AG08396 (cell line): Measurements from ENCODE around the gene MACROD2.
"Not testable (repeated sequence)": the region's sequence is repeated elsewhere in the genome, so short reads cannot be mapped to it uniquely, and the experiment has no call there.

Source experiments
- DNase-seq: peaks from one replicate; pipeline ENCODE4 v3.0.0; 2012; ENCODE audit warnings: low spot score, mixed read lengths

The MACROD2 gene

DNA sequence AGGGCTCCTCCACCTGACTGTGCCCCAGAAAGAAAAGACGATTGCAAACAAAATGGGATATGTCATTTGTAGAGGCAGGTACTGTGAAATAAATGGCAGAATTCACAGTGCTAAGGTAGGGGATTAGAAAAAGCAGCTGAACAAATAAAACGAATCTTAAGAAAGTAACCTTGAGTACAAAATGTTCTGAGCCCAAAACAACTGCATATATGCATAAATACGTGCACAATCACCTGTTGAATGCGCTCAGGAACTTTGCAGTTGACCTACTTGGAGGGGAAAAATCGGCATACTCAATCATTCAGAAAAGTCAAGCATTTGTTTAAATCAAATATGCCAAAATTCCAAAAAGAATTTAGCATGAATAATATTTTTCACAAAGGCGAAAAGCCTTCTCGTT is 1114.2 kb downstream of the MACROD2 start:
- DNase-seq, result no peak

DNA sequence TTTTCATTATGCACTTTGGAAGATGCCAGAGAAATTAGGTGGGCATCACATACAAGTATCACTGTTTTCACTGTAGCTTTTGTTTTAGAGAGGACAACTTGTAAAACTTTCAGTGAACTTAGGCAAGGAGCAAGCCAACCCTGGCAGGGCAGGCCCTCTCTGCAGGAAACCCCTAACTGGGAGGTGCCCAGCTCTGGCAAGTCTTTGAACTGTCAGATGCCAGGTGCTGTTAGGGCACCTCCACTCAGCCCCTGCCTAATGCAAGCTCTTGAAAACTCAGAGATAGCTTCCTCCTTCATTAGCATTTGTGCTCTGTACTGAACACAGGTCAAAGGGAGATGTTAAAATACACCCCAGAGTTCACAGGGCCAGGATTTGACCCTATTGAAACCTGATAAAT is 1116.3 kb downstream of the MACROD2 start:
- no peak for DNase-seq

DNA sequence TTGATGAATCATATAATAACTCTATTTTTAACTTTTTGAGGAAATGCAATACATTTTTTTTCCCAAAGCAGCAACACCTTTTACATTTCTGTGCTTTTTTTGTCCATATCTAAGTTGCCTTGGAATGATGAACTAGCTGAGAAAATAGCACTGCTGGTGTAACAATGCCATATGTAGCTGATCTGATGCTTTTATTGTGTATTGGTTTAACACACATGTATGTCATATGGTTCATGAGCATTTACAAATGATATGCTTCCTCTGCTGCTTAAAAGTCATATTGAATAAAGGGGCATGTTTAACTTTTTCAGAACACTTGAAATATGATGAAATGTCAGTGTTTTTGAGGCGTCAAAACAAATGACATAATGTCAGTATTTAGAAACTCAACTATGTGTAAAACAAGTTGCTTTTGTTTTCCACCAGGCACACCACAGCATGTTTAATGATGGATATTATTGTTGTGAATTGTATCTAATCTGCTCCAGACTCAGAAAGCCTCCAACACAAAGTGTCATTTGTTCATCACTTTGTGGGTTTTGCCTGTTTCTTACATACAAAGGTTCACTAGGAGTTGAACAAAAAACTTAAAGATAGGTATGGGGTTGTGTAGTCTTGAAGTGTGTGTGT is 1117.9 kb downstream of the MACROD2 start:
- no peak for DNase-seq

DNA sequence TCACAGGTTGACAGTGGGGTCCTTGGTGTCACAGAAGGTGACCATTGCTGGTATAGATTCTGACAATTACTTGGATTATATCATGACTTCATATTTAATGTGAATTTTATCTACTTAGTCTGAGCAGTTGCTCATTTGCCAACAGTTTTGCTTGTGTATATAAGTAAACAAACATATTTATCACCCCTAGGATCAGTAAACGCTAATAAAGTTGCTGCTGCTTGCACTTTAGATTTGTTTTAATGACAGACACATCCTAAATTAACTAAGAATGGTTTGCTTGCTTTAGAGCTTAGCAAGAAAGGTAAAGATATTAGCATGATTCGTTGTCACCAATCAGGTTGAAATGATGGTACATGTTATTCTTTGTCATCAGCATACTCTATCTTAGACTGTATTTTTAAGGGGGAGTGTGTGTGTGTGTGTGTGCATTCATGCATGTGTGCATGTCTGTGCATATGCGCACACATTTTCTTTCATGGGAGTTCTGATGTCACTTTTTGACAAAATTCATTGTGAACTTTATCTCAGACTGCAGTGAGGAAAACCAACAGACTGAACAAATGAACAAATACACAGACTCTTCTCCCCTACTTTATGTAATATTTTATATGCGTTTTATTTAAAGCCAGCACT is 1124.7 kb downstream of the MACROD2 start:
- DNase-seq, result no peak

DNA sequence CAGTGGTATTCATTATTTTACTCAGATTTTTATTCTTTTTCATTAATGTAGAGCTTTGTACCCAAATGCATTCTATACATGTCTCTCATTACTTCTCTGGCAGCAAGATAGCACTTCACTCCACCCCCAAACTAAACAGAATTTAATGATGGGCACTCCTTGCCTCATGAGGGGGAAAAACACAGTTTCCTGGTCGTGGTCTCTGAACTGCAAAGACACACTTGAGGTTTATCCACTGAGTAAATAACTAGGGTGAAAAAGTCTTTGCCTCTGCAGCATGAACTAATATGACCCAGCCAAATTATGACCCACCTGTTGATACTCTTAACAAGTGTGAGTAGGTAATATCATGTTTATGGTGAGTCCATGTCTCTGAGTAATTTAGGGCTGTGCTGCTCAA is 1127.3 kb downstream of the MACROD2 start:
- no peak for DNase-seq

DNA sequence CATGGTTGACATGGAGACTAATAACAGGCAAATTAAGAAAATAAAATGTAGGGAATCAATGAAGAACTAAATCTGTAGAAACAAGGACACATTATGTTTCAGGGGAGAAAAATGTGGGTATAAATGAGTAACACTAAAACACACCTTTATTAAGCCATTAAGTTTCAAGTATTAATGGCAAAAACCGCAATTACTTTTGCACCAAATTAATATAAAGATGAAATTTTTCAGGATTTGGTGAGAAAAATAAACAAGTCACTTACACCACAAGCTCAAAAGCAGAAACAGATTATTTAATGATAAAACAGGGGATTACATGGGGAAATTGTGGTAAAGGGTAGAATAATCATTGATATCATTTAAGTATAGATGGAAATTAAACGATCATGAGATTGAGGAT is 1135.9 kb downstream of the MACROD2 start:
- no peak for DNase-seq

DNA sequence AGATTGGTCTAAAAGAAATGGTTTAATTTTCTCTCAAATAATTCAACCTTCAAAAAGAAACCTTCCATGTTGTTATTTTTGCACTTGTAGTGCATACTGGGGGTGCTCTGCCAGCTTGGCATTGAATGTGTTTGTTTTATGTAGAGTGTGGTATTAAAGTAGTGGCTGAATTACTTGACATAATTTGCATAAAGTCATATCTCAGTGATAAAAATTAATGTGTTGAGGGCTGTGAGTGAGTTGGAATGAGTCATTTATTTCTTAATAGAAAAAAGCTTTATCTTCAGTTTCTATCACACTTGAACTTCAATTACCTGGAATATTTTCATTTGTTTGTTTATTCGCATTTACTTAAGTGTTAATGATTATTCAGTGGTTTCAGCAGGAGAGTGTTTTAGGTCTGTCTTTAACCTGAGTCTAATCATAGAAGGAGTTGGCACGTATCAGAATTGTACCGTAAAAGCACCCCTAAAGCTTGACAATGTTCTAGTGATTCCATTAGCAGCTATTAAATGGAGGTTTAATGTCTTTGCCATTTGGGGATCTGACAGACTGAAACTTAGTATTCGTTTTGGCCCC is 1143.3 kb downstream of the MACROD2 start:
- no peak for DNase-seq

DNA sequence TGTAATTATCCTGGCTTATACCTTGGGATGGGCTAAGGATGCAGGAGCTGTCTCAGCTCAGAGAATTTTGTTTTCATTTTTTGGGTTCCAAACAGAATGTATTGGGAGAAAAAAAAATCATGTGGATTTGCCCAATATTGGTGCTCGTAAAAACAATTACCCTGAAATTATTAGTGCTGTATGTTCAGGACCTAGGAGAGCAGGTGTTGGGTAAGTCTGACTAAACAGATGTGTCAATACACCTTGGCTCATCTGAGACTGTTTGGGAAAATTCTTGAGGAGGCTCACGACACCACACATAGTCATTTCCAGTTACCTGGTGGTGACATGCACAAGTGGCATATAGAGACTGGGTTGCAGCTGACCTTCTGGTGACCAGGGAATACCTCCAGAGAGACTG is 1144.2 kb downstream of the MACROD2 start:
- no peak for DNase-seq

DNA sequence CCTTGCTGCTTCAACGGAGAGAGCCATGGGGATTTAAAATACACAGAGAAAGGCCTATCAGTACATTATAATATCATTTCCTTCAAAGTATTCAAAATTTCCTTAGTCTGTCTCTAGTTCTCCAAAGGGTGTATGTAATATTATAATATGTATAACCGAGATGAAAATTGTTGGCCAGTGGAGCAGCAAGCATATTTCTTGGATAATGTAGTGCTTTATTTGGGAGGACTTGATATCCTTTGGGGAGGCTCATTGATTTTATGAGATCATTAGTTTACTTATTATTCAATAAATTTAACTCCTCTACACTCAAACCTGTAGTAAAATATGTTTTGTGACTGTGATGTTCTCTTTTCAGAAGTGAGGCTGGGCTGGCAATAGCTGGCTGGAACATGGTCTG is 1145.0 kb downstream of the MACROD2 start:
- DNase-seq, result no peak

DNA sequence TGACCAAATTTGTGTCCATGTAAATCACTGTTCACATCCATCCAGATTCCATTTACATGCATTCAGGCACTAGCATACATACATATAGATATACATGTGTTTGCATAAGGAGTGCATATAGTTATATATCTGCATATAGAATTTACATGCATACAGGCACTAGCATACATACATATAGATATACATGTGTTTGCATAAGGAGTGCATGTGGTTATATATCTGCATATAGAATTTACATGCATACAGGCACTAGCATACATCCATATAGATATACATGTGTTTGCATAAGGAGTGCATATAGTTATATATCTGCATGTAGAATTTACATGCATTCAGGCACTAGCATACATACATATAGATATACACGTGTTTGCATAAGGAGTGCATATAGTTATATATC is 1145.6 kb downstream of the MACROD2 start:
- DNase-seq, result not testable (repeated sequence)

DNA sequence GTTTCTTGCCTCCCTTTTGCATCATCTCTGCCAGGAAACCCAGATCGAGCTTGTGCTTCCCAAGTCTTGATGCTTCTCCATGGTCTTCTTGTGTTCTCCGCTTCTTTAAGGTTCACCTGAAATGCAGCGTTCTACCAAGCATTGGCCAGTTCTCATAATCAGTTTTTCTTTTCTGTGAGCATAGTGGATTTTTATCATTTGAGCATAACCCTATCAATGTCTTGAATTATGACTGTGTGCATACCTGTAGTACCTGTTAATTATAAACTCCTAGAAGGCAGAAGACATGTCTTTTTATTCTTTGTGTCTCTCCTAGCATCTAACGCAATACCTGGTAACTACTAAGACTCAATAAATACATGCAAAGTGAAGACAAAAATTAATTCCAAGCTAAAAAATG is 1146.5 kb downstream of the MACROD2 start:
- DNase-seq, result no peak

DNA sequence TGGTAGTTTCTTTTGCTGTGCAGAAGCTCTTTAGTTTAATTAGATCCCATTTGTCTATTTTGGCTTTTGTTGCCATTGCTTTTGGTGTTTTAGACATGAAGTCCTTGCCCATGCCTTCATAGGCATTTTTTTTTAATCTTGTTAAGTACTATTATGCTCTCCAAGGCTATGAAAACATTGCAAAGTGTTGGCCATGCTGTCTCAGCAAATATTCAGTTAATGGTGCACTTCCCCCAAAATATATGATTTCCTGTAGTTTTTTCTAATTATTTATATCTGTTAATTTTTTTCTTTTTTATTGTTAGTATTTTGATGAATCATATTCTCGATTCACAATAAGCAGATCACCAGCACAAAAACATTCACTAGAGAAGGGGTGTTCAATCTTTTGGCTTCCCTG is 1148.2 kb downstream of the MACROD2 start:
- no peak for DNase-seq

DNA sequence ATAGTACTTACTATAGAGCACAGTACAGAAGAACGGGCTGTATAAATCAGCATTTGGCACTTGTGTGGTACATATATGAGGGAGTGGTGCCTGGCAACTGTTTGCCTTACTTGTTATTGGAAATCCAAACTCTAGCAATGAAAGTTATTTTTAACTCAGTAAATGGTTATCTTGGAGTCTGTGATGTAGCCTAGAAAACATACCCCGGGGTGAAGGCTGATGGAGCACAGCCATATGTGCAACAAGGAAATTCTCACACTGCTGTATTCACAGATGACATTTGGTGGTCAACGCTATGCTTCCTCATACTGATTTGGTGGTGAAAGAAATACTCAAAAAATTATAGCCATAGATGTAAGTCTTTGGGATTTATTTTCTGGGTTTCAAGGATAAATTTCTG is 1149.6 kb downstream of the MACROD2 start:
- no peak for DNase-seq

DNA sequence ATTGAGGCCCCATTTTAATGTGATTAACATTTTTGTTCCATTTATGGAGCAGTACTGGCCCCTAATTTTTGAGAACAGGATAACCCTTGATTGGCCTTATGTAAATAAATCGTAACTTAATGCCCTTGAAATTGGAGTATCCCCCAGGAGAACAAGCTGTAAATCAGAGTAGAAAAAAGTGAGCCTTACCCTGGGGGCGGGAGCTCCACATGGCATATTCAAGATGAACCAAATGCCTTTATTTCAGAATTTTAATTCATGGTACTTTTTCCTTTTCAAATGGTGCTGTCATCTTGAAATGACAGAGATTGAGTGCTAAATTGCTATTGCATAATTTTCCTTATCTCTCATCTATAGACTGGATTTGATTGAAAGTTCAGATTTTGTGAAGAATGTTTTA is 1151.6 kb downstream of the MACROD2 start:
- no peak for DNase-seq

DNA sequence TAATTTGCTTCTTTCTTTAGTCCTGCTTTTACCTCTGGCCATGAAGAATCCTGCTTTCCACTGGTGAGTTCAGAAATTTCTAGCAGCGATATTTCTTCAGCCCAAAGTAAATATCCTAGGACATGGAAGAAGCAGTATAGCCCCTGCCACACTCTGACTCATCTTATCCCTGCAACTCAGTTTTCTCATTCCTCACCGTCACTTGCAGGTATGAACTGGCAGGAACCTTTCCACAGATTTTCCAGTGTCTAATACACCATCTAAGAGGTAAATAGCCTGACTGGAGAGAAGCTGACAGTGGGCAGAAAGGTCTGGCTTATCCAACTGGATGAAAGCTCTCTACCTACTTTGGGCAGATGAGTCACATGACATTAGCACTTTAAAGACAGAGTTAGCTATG is 1158.8 kb downstream of the MACROD2 start:
- DNase-seq, result no peak

DNA sequence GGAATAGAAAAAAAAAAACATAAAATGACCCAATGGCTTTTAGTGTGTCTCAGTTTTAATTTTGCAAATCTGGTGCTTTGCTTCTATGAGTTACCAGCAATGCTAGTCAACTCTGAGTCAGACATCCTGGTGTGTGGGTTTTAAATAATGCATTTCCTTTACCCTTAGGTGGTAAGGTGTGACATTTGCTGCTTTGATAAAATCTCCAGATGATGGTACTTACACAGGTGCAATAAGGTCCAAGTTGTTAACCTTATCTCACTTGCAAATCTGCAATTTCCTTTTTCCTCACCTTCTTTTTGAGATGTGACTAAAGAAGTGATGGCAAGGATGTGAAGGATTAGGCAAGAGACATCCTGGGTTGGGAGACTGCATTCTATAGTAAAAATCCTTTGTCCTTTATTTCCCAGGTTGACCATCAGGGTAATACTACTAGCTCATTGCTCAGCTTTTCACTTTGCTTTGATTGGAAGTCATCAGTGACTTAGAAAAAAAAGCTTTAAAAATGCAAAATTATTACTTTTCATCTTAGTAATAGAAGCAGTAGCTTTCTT is 1160.6 kb downstream of the MACROD2 start:
- no peak for DNase-seq

DNA sequence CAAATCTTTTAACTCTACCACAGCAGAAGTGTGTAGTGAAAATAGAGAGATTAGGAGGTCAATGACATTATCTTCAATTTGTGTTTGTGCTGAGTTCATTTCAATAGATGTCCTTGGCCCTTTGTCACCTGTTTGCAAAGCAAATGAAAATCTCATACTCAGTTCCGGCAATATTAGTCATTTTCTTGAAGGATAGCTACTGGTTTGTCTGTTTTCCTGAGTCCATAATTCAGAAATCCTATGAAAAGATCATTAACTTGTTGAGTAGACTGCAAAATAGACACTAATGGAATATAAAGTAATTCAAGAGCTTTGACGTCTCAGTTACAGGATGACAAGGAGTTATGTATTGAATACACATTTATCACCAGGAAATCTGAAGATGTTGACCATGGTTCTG is 1163.2 kb downstream of the MACROD2 start:
- no peak for DNase-seq

DNA sequence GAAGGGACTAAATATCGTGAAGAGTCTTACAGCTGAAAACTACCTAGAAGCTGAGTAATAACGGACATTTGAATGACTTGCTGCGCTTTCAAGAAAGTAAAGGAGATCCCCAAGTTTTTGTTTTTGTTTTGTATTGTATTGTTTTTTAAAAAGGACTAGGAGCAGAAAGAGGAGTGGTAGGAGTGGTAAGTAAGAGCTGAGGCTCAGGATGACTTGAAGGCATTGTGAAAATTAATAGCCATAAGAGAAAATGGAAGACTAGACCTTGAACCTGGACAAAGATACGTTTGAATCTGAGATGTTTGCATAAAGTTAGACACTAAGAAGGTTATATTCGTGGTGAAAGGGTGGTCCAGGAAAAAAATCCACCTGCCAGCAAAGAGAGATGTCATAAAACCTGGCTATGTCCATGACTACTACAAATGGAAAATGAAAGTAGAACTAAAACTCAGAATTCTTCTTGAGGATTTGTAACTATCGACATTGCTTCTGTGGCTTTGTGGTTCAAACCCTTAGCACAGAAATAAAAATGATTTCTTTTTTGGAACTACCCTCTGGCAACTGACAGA is 1166.8 kb downstream of the MACROD2 start:
- DNase-seq, result no peak

DNA sequence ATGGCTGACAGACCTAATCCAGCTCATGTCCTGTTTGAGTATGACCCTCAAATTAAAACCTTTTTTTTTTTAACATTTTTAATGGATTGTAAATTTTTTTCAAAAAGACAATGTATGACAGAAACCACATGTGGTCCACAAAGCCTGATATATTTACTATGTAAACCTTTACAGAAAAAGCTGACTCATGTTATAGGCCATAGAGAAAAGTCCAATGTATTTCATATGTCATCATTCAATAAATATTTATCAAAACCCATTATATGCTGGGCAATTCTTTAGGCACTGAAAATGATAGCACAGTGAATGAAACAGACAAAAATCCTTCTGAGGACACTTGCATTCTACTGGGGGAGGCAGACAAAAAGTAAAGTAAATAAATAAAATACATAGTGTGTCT is 1168.3 kb downstream of the MACROD2 start:
- no peak for DNase-seq

DNA sequence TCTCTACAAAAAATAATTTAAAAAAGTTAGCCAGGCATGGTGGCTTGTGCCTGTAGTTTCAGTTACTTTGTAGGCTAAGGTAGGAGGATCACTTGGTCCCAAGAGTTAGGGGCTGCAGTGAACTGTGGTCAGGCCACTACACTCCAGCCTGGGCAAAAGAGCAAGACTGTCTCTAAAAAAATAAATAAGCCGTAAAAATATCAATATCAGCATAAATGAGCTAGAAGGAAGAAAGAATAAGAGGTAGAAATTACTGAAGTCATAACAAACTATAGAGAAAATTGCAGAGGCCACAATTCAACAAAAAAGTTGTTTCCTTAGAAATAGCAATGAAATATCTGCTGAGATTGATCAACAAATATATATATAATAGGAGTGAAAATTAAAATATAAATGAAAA is 1169.4 kb downstream of the MACROD2 start:
- no peak for DNase-seq

DNA sequence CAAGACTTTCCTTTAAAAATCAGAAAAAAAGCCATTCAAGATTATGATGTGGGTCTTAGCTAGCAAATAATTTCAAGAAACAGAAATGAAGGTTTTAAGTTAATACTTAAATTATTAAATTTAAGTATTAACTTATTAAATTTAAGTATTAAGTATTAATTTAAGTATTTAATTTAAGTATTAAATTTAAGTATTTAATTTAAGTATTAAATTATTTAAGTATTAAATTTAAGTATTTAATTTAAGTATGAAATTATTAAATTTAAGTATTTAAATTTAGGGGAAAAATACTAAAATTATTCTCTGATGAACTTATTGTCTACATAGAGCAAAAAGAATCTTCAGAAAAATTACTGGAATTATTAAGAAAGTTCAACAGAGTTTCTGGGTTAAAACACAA is 1171.4 kb downstream of the MACROD2 start:
- no peak for DNase-seq

DNA sequence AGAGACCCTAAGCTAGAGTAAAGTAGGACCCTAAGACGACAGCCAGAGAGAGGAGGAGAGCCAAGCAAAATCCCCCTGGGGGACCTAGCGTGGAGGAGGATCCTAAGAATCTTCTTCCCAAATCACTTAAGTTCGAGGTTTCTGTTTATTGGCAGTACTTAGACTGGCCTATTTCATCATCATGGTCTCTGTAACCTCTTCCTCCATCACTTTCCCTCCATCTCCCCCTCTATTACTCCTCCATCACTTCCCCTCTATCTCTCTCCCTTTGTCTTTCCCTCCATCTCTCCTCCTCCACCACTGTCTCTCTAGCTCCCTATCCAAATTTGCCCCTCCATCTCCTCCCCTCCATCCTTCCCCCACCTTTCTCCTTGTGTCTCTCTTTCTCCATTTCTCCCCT is 1175.7 kb downstream of the MACROD2 start:
- DNase-seq, result no peak

DNA sequence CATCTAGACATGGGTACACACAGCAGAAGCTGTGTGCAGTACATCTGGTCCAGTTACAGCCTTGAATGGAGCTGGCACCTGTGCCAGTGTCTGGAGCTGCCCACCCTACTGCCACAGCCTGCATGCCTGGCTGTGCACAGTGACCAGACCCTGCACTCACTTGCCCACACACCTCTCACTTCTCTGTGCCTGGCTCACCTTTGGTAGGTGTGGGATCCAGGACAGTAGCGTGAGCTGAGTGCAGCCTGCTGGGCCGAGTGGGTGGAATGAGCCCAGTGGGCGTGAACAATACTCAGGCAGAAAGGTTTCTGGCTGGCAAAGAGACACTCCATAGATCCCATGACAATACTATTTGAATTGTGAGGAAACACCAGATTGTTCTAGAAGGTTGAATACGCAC is 1181.6 kb downstream of the MACROD2 start:
- no peak for DNase-seq
